Chondrocyte (in vitro differentiated cells): ENCODE results near the gene CENPN. TPM values are rescaled to one million over a fixed set of nuclear protein-coding genes. Genes with fewer than 3 reads are reported as not detected.

ENCODE experiments used
- DNase-seq: peaks from one replicate; pipeline ENCODE4 v3.0.0; 2021; ENCODE audit warnings: mixed read lengths, low spot score
- H3K27ac Mint-ChIP-seq: one replicate; pipeline ENCODE4 v1.8.0; 2021; ENCODE audit warnings: mild to moderate bottlenecking, moderate library complexity, mixed read lengths; ENCODE audit not compliant: unreplicated experiment
- H3K27me3 Mint-ChIP-seq: 2 replicates; pipeline ENCODE4 v1.8.0; 2021; ENCODE audit warnings: low read depth, mixed read lengths
- H3K36me3 Mint-ChIP-seq: 2 replicates; pipeline ENCODE4 v1.8.0; 2021; ENCODE audit warnings: low read depth, mixed read lengths
- H3K4me1 Mint-ChIP-seq: 2 replicates; pipeline ENCODE4 v1.8.0; 2021; ENCODE audit warnings: low read depth, mild to moderate bottlenecking, mixed read lengths
- H3K4me3 Mint-ChIP-seq: one replicate; pipeline ENCODE4 v1.8.0; 2021; ENCODE audit warnings: mild to moderate bottlenecking, moderate library complexity, mixed read lengths; ENCODE audit not compliant: unreplicated experiment
- H3K9me3 Mint-ChIP-seq: 2 replicates; pipeline ENCODE4 v1.8.0; 2021; ENCODE audit warnings: low read depth, mixed read lengths
- CTCF ChIP-seq: fragments of 200-600 bp; sonication (generic); IDR thresholded peaks from 2 replicates; pipeline ENCODE4 v1.5.0; 2021; ENCODE audit warnings: antibody characterized with exemption, mild to moderate bottlenecking, moderate library complexity
- long read RNA-seq: library from polyadenylated mRNA; stranded (forward); transcript quantifications from one replicate; pipeline ENCODE4 v2.0.0, GENCODE V29; 2021
- total RNA-seq: library from RNA; stranded (reverse); gene quantifications from 3 replicates; pipeline ENCODE4 v1.2.1, GENCODE V29; 2021

CENPN gene
- total RNA-seq, result 9.2 to 14.6 TPM (median 10.8 TPM) in 3 replicates
- long read RNA-seq, partial matches to known transcripts, result 0 of 4 reads
- long read RNA-seq, other reads (novel, unspliced or antisense), result 0 of 4 reads

DNA sequence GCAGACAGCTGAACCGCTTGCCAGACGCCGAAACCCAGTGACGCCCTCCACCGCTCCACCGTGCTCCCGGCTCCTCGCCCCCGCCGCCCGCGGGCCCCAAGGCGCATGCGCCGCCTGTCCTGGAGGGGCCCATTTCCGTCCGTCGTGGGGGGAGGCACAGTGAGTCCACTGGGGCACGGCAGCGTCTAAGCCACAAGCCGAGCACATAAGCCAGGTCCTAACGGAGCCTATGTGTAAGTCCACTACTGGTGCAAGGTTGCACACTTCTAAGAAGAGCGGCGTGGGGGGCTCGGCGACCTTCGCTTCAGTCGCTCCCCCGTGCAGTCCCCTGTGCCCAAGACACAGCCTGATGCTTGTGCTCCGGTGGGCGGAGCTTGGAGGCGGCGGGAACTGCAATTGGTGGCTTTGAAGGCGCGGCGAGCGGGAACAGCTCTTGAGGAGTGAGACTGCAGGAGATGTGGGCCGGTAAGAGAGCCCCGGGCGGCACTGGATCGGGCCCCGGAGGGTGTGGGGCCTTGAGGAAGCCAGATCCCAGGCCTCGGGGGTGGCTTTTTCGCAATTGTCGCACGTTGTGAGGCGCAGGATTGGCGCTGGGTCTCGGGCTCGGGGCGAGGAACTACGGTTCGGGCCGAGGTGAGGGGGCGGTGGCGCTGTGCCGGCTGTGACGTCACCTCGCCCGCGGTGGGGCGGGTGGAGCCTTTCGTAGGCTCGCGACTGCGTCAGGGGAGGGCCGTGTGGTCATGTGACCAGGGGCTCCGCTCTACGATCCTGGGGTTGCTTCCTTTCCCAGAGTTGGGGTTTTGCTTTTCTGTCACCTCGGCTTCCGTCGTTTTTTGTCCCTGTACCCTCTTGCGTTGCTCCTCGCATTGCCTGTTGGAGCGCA, at the start of gene CENPN, which contains the start of gene CMC2:
TSS of gene CENPN (plus strand) at position 402 of the 883 bp plus-strand sequence. CDS start 4,726 bp downstream, outside the sequence.
TSS of gene CMC2 (minus strand) at position 73 of the 883 bp plus-strand sequence. CDS start 9,491 bp downstream, outside the sequence.
- Mint-ChIP-seq H3K36me3 (no peaks in the 10 kb centered on the region), H3K9me3 (no peaks in the 10 kb centered on the region), H3K4me3 (peak within 1 kb of the TSS; percentile 93), H3K27me3 (no peaks in the 10 kb centered on the region), H3K4me1 (peaks cover 42% of the 10 kb centered on the region), H3K27ac (peak within 1 kb of the TSS; percentile 100)
- DNase-seq, result peak; percentile 99
- TF ChIP-seq CTCF, result peak; percentile 25

DNA sequence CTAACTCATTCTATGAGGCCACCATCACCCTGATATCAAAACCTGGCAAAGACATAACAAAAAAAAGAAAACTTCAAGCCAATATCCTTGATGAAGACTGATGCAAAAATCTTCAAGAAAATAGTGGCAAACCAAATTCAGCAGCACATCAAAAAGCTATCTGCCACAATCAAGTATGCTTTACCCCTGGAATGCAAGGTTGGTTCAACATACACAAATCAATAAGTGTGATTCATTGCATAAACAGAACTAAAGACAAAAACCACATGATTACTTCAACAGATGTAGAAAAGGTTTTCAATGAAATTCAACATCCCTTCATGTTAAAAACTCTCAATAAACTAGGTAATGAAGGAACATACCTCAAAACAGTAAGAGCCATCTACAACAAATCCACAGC, 48.7 kb upstream of the CENPN start:
- Mint-ChIP-seq H3K27ac (no peak overlapping the region), H3K27me3 (no peaks in the 10 kb centered on the region), H3K4me3 (no peak overlapping the region), H3K9me3 (peaks cover 61% of the 10 kb centered on the region), H3K4me1 (no peaks in the 10 kb centered on the region), H3K36me3 (peaks cover 30% of the 10 kb centered on the region)
- no peak for DNase-seq
- no peak for TF ChIP-seq CTCF

DNA sequence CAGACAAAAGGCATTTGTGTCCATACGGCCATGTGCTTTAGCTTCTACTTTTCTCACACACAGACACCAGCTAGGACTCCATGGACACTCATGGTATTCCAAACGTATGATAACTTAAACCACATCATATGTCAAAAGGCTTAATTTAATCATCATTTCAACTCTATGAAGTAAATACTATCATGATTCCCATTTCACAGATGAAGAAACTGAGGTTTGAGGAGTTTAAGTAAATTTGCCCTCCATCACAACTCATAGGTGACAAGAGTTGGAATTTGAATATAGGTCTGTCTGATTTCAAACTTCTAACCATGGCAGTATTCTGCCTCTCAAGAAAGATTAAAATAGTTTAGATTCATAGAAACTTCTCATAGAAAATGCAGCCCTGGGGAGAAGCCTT, 44.1 kb upstream of the CENPN start:
- Mint-ChIP-seq H3K27ac (no peak overlapping the region), H3K9me3 (peaks cover 39% of the 10 kb centered on the region), H3K36me3 (peaks cover 20% of the 10 kb centered on the region), H3K27me3 (no peaks in the 10 kb centered on the region), H3K4me3 (no peak overlapping the region), H3K4me1 (no peaks in the 10 kb centered on the region)
- DNase-seq, result no peak
- TF ChIP-seq CTCF, result no peak

- Mint-ChIP-seq H3K27ac (no peak overlapping the region), H3K4me1 (peaks cover 8% of the 10 kb centered on the region), H3K4me3 (no peak overlapping the region), H3K9me3 (peaks cover 24% of the 10 kb centered on the region), H3K27me3 (no peaks in the 10 kb centered on the region), H3K36me3 (peaks cover 21% of the 10 kb centered on the region)
- no peak for TF ChIP-seq CTCF
- DNase-seq, result no peak
Observed at GRCh38 chr16:80964351-80964750, 42.7 kb upstream of the CENPN start.

DNA sequence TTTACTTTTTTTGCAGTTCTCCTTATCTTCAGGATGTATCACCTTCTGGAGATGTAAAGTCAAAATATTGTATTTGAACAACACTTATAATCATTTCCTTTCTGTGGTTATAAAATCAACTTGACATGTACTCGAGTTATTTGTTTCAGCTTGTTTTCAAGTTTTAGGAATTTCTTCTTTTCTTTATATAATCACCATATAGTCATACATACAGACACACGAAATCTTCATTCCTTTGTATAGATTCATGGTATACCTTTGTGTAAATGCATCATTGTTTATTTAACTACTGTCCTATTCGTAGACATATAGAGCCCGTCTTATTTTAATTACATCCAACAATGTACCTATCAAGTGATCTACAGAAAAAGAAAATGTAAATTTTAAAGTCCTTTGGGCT, 40.4 kb upstream of the CENPN start:
- peaks cover 9% of the 10 kb centered on the region for H3K36me3 Mint-ChIP-seq
- H3K9me3 Mint-ChIP-seq, result peaks cover 2% of the 10 kb centered on the region
- no peak overlapping the region for H3K27ac Mint-ChIP-seq
- DNase-seq, result no peak
- H3K27me3 Mint-ChIP-seq, result no peaks in the 10 kb centered on the region
- H3K4me1 Mint-ChIP-seq, result peaks cover 9% of the 10 kb centered on the region
- no peak overlapping the region for H3K4me3 Mint-ChIP-seq
- TF ChIP-seq CTCF, result no peak
